Smooth muscle cell (in vitro differentiated cells): ENCODE data around the gene CISD1. TPM values are rescaled to one million over a fixed set of nuclear protein-coding genes. Genes with fewer than 3 reads are reported as not detected.
"Not testable (repeated sequence)": the region's sequence is repeated elsewhere in the genome, so short reads cannot be mapped to it uniquely, and the experiment has no call there.

Experiments used
- DNase-seq: peaks from one replicate; lab custom pipeline; 2025; ENCODE audit not compliant: unreplicated experiment; lab: John Stamatoyannopoulos, UW
- H2AFZ ChIP-seq: fragments of 200-600 bp; sonication (generic); 2 replicates; pipeline ENCODE4 v1.6.0; 2016; ENCODE audit warnings: antibody characterized with exemption, low read depth, mild to moderate bottlenecking
- H3F3A ChIP-seq: fragments of 200-600 bp; sonication (generic); 2 replicates; pipeline ENCODE4 v1.6.0; 2017; ENCODE audit warnings: antibody characterized with exemption, low read depth
- H3K27ac ChIP-seq: fragments of 200-600 bp; sonication (generic); 2 replicates; pipeline ENCODE4 v1.5.1; 2016; ENCODE audit warnings: low read depth, mild to moderate bottlenecking
- H3K27me3 ChIP-seq: fragments of 200-600 bp; sonication (generic); 2 replicates; pipeline ENCODE4 v1.6.1; 2016; ENCODE audit warnings: low read depth, mild to moderate bottlenecking
- H3K36me3 ChIP-seq: fragments of 200-600 bp; sonication (generic); 2 replicates; pipeline ENCODE4 v1.5.1; 2016; ENCODE audit warnings: low read depth
- H3K4me1 ChIP-seq: fragments of 200-600 bp; sonication (generic); 2 replicates; pipeline ENCODE4 v1.5.1; 2016; ENCODE audit warnings: low read depth
- H3K4me2 ChIP-seq: fragments of 200-600 bp; sonication (generic); 2 replicates; pipeline ENCODE4 v1.6.0; 2016; ENCODE audit warnings: mild to moderate bottlenecking
- H3K4me3 ChIP-seq: fragments of 200-600 bp; sonication (generic); 2 replicates; pipeline ENCODE4 v1.5.1; 2016; ENCODE audit warnings: mild to moderate bottlenecking
- H3K79me2 ChIP-seq: fragments of 200-600 bp; sonication (generic); 2 replicates; pipeline ENCODE4 v1.6.0; 2016; ENCODE audit warnings: low read depth, mild to moderate bottlenecking
- H3K9ac ChIP-seq: fragments of 200-600 bp; sonication (generic); 2 replicates; pipeline ENCODE4 v1.6.0; 2016; ENCODE audit warnings: low read depth
- H3K9me3 ChIP-seq: fragments of 200-600 bp; sonication (generic); replicated peaks from 2 replicates; pipeline ENCODE4 v1.5.1; 2016; ENCODE audit warnings: low read depth
- H4K20me1 ChIP-seq: fragments of 200-600 bp; sonication (generic); 2 replicates; pipeline ENCODE4 v1.6.0; 2016; ENCODE audit warnings: low read depth
- CTCF ChIP-seq: fragments of 200-600 bp; sonication (generic); IDR thresholded peaks from 2 replicates; pipeline ENCODE4 v1.5.1; 2017; ENCODE audit warnings: borderline replicate concordance, mild to moderate bottlenecking, antibody characterized with exemption; ENCODE audit not compliant: insufficient read depth, poor library complexity, severe bottlenecking
- WGBS: methylation state at CpG from one replicate; pipeline ENCODE4 v1.1.7; 2016; ENCODE audit warnings: low lambda C conversion rate; 5-methylcytosine and 5-hydroxymethylcytosine counted together
- polyA plus RNA-seq: library from polyadenylated mRNA; unstranded; fragments of >200 nt; fragmentation: Nextera tagmentation; extraction: Ambion mirVana; gene quantifications from 2 replicates; pipeline ENCODE4 v1.2.1, GENCODE V29; 2016
- total RNA-seq: library from RNA; depleted of rRNA; stranded (reverse); fragments of >200 nt; gene quantifications from 2 replicates; pipeline ENCODE4 v1.2.3, GENCODE V29; 2014

CISD1 gene
- total and polyA plus RNA-seq, 2 experiments from 2014 or later, result 14.2 to 37.4 TPM

- peaks cover 3% of the 10 kb centered on the region for H4K20me1 ChIP-seq
- H3K9me3 ChIP-seq, result no peaks in the 10 kb centered on the region
- no peak overlapping the region for H3K9ac ChIP-seq
- H3K36me3 ChIP-seq, result peaks cover 9% of the 10 kb centered on the region
- no peak overlapping the region for H3K4me2 ChIP-seq
- DNase-seq, result no peak
- H3K27me3 ChIP-seq, result no peaks in the 10 kb centered on the region
- no peaks in the 10 kb centered on the region for H3F3A ChIP-seq
- no peak overlapping the region for H3K4me3 ChIP-seq
- no peaks in the 10 kb centered on the region for H3K79me2 ChIP-seq
- H3K27ac ChIP-seq, result no peak overlapping the region
- 95% methylated on average over 2 of the region's 2 CpGs for WGBS
- no peaks in the 10 kb centered on the region for H3K4me1 ChIP-seq
- TF ChIP-seq CTCF, result no peak
- no peak overlapping the region for H2AFZ ChIP-seq
These were observed 43.3 kb upstream of the CISD1 start for GRCh38 chr10:58225654-58226053.

- not testable (repeated sequence) for H3K4me1 ChIP-seq, H4K20me1 ChIP-seq, H3K9ac ChIP-seq, H3K27me3 ChIP-seq, H3K27ac ChIP-seq, H3K4me2 ChIP-seq, H3K79me2 ChIP-seq, DNase-seq, H2AFZ ChIP-seq, H3K4me3 ChIP-seq, H3K9me3 ChIP-seq, H3F3A ChIP-seq
- peaks cover 13% of the 10 kb centered on the region for H3K36me3 ChIP-seq
- WGBS, result 86% methylated on average over 7 of the region's 7 CpGs
These were observed 39.1 kb upstream of the CISD1 start for GRCh38 chr10:58229856-58230255.

- Histone ChIP-seq H4K20me1 (peaks cover 5% of the 10 kb centered on the region), H3K79me2 (peaks cover 17% of the 10 kb centered on the region), H3K9ac (peak overlapping the region; percentile 58), H3K36me3 (peaks cover 4% of the 10 kb centered on the region), H3K27ac (peak overlapping the region; percentile 82), H3K4me1 (peaks cover 6% of the 10 kb centered on the region), H3K4me3 (no peak overlapping the region), H3F3A (no peaks in the 10 kb centered on the region), H3K9me3 (no peaks in the 10 kb centered on the region), H3K4me2 (peak overlapping the region; percentile 66), H3K27me3 (no peaks in the 10 kb centered on the region), H2AFZ (no peak overlapping the region)
- no peak for DNase-seq
- no peak for TF ChIP-seq CTCF
- 39% methylated on average over 3 of the region's 3 CpGs for WGBS
These were observed 31.7 kb upstream of the CISD1 start for GRCh38 chr10:58237014-58237834.

- no peaks in the 10 kb centered on the region for H3K36me3 ChIP-seq
- H3F3A ChIP-seq, result no peaks in the 10 kb centered on the region
- H3K4me1 ChIP-seq, result peaks cover 6% of the 10 kb centered on the region
- no peak for DNase-seq
- TF ChIP-seq CTCF, result no peak
- no peak overlapping the region for H3K4me2 ChIP-seq
- H2AFZ ChIP-seq, result no peak overlapping the region
- 77% methylated on average over 5 of the region's 5 CpGs for WGBS
- H3K4me3 ChIP-seq, result no peak overlapping the region
- no peak overlapping the region for H3K27ac ChIP-seq
- H4K20me1 ChIP-seq, result peaks cover 5% of the 10 kb centered on the region
- no peaks in the 10 kb centered on the region for H3K9me3 ChIP-seq
- peaks cover 20% of the 10 kb centered on the region for H3K79me2 ChIP-seq
- H3K27me3 ChIP-seq, result no peaks in the 10 kb centered on the region
- H3K9ac ChIP-seq, result no peak overlapping the region
These were observed 29.3 kb upstream of the CISD1 start for GRCh38 chr10:58239561-58240169.
